Breast epithelium (tissue), 4 donors: ENCODE measurements around the gene YWHAH. TPM values are rescaled to one million over a fixed set of nuclear protein-coding genes. Genes with fewer than 3 reads are reported as not detected.

ENCODE experiments used
- DNase-seq, 2 donors: peaks; one replicate each; pipeline ENCODE4 v3.0.0-alpha.2; 2019; ENCODE audit warnings: low spot score in 2 of 2
- H3K27ac ChIP-seq, 2 donors: fragments of 200-600 bp; sonication (generic) in 1 of 2; one replicate each; pipeline ENCODE4 v1.5.1; 2016 to 2019; ENCODE audit warnings: mild to moderate bottlenecking in 1 of 2
- H3K27me3 ChIP-seq, 2 donors: fragments of 200-600 bp; sonication (generic) in 1 of 2; one replicate each; pipeline versions ENCODE4 v1.5.1 to v1.6.0; 2017 to 2019; ENCODE audit warnings: control low read depth in 1 of 2, mild to moderate bottlenecking in 1 of 2
- H3K36me3 ChIP-seq: fragments of 200-600 bp; one replicate; pipeline ENCODE4 v1.5.1; 2019
- H3K4me1 ChIP-seq, 2 donors: fragments of 200-600 bp; sonication (generic); one replicate each; pipeline ENCODE4 v1.5.1; 2016 to 2019; ENCODE audit warnings: control low read depth in 1 of 2
- H3K4me3 ChIP-seq, 3 donors: fragments of 200-600 bp; sonication (generic); 1 replicate in 2 of 3; 2 replicates in 1 of 3; pipeline ENCODE4 v1.5.1; 2016 to 2019; ENCODE audit warnings: mild to moderate bottlenecking in 3 of 3, moderate library complexity in 2 of 3
- H3K9me3 ChIP-seq, 2 donors: fragments of 200-600 bp; sonication (generic) in 1 of 2; one replicate each; pipeline ENCODE4 v1.5.1; 2016 to 2019; ENCODE audit warnings: control low read depth in 1 of 2
- POLR2A ChIP-seq: fragments of 450-650 bp; IDR thresholded peaks from one replicate; pipeline ENCODE4 v1.6.1; 2016; ENCODE audit warnings: antibody characterized with exemption, mild to moderate bottlenecking, moderate library complexity
- POLR2AphosphoS5 ChIP-seq, 3 donors: sonication (generic); formaldehyde crosslinking; IDR thresholded peaks; one replicate each; pipeline ENCODE4 v1.6.1; 2017; ENCODE audit warnings: antibody characterized with exemption in 3 of 3
- intact Hi-C: fragments of 100-400 bp; cut with DNase I; formaldehyde crosslinking; loops from one replicate; pipeline ENCODE4 v1.15.1; 2023; ENCODE audit warnings: low total_unique reads
- total RNA-seq, 3 donors: library from RNA; depleted of rRNA; stranded (reverse); fragments of >200 nt; gene quantifications; one replicate each; pipeline ENCODE4 v1.1.0, GENCODE V29; 2016
- TF ChIP-seq, protein P1 (sequence below), 3 donors: fragments of 450-650 bp; IDR thresholded peaks; one replicate each; pipeline ENCODE4 v1.5.1; 2016 to 2017; ENCODE audit warnings: antibody characterized with exemption in 3 of 3, mild to moderate bottlenecking in 3 of 3, moderate library complexity in 3 of 3

YWHAH gene
- total RNA-seq, 3 donors from 2014 or later, result 58.7 to 94.3 (median 85.9) TPM

- TF ChIP-seq POLR2AphosphoS5 (IDR thresholded peaks at IDR 0.05) (no peak), POLR2A (no peak)
- TF ChIP-seq, protein P1, sequence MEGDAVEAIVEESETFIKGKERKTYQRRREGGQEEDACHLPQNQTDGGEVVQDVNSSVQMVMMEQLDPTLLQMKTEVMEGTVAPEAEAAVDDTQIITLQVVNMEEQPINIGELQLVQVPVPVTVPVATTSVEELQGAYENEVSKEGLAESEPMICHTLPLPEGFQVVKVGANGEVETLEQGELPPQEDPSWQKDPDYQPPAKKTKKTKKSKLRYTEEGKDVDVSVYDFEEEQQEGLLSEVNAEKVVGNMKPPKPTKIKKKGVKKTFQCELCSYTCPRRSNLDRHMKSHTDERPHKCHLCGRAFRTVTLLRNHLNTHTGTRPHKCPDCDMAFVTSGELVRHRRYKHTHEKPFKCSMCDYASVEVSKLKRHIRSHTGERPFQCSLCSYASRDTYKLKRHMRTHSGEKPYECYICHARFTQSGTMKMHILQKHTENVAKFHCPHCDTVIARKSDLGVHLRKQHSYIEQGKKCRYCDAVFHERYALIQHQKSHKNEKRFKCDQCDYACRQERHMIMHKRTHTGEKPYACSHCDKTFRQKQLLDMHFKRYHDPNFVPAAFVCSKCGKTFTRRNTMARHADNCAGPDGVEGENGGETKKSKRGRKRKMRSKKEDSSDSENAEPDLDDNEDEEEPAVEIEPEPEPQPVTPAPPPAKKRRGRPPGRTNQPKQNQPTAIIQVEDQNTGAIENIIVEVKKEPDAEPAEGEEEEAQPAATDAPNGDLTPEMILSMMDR (IDR thresholded peaks at IDR 0.05), result no peak
- Histone ChIP-seq H3K27me3 (no peaks in the 10 kb centered on the region), H3K36me3 (no peaks in the 10 kb centered on the region), H3K27ac (no peak overlapping the region), H3K9me3 (no peaks in the 10 kb centered on the region), H3K4me3 (no peak overlapping the region), H3K4me1 (no peaks in the 10 kb centered on the region)
- no peak for DNase-seq
- intact Hi-C loops, result no loop called here
Observed at GRCh38 chr22:31915586-31915985, 28.7 kb upstream of the YWHAH start.

DNA sequence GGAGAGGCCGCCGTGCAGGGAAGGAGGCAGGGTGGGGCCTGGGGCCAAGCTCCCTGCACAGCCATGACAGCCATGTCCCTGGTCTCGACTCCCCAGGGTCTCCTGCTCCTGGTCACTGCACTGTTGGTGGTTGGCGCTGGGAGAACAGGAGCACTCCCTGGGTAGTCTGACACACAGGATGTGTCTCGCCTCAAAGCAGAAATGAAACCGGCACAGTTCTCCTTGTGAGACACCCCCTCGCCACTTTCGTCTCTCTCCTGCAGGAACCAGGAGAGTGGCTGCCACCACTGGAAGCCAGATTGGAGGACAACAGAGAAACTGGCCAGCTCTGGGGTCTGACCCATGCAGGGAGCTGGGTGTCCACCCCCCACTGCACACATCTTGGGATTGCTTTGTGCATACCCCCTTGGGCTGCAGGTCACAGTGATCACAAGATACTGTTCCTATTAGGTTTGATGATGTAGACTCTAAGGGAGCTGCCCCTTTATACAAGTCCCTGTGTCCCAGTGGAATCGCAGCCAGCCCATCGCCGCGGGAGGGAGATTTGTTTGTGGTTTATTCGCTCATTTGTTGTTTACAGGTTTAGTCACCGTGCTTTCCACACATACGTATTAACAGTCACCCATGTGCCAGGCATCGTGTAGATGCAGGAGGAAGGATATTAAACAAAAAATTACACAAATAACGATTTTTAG, 27.0 kb upstream of the YWHAH start:
- H3K36me3 ChIP-seq, result no peaks in the 10 kb centered on the region
- H3K9me3 ChIP-seq, result no peaks in the 10 kb centered on the region
- intact Hi-C loops, result no loop called here
- no peak for DNase-seq
- H3K4me3 ChIP-seq, result no peak overlapping the region
- H3K27me3 ChIP-seq, result no peaks in the 10 kb centered on the region
- TF ChIP-seq, protein P1 (IDR thresholded peaks at IDR 0.05), result no peak
- no peak overlapping the region for H3K27ac ChIP-seq
- no peaks in the 10 kb centered on the region for H3K4me1 ChIP-seq

DNA sequence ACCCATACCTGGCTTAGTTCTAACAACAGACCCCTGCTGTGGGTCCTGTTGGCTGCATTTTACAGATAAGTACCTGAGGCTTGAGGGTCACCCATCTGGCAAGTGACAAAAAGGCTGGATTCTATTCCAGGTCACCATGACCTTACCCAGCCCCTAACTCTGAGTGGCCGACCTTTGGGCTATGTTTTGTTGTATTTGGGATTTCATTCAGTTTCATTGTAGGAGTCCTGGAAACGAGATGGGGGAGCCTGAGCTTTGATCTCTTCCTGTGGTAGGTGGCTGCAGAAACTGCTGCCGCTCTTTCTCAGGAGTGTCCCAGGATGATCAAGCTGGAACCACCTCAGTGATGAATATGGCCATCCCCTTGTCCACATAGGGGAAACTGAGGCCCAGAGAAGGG, 24.6 kb upstream of the YWHAH start:
- intact Hi-C loops, result no loop called here
- Histone ChIP-seq H3K9me3 (no peaks in the 10 kb centered on the region), H3K4me3 (no peak overlapping the region), H3K27ac (no peak overlapping the region), H3K27me3 (no peaks in the 10 kb centered on the region), H3K36me3 (no peaks in the 10 kb centered on the region), H3K4me1 (no peaks in the 10 kb centered on the region)
- TF ChIP-seq POLR2AphosphoS5 (IDR thresholded peaks at IDR 0.05) (no peak), POLR2A (no peak)
- TF ChIP-seq, protein P1 (IDR thresholded peaks at IDR 0.05), result no peak
- no peak for DNase-seq

- intact Hi-C loops, result no loop called here
- TF ChIP-seq POLR2AphosphoS5 (IDR thresholded peaks at IDR 0.05), result no peak
- no peak for TF ChIP-seq POLR2A
- TF ChIP-seq, protein P1 (IDR thresholded peaks at IDR 0.05), result no peak
- Histone ChIP-seq H3K36me3 (no peaks in the 10 kb centered on the region), H3K9me3 (no peaks in the 10 kb centered on the region), H3K4me1 (no peaks in the 10 kb centered on the region), H3K27me3 (no peaks in the 10 kb centered on the region), H3K27ac (no peak overlapping the region), H3K4me3 (no peak overlapping the region)
- DNase-seq, result no peak
Observed at GRCh38 chr22:31920306-31920705, 24.0 kb upstream of the YWHAH start.

DNA sequence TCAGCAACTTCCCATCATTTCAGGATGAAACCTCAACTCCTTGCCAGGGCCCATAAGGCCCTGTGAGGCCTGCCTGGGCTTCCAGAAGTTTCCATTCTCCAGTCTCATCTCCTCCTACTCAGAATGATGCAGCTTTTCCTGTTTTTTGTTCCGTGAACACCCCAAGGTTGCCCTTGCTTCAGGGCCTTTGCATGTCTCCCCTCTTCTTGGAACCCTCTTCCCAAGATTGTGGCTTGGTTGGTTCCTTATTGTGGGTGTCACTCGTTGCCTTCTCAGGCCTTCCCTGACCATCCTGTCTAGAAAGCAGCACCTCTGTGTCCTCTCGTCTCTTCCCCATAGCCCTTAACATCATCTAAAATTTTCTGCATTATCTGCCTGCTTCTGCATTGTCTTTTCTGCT, 23.2 kb upstream of the YWHAH start:
- no peaks in the 10 kb centered on the region for H3K9me3 ChIP-seq
- no peak for DNase-seq
- H3K27me3 ChIP-seq, result no peaks in the 10 kb centered on the region
- TF ChIP-seq POLR2AphosphoS5 (IDR thresholded peaks at IDR 0.05) (no peak), POLR2A (no peak)
- TF ChIP-seq, protein P1 (IDR thresholded peaks at IDR 0.05), result no peak
- no peak overlapping the region for H3K27ac ChIP-seq
- no peak overlapping the region for H3K4me3 ChIP-seq
- no peaks in the 10 kb centered on the region for H3K36me3 ChIP-seq
- H3K4me1 ChIP-seq, result no peaks in the 10 kb centered on the region
- intact Hi-C loops, result no loop called here
